ENCODE measurements around the gene MPRIP.

DNA sequence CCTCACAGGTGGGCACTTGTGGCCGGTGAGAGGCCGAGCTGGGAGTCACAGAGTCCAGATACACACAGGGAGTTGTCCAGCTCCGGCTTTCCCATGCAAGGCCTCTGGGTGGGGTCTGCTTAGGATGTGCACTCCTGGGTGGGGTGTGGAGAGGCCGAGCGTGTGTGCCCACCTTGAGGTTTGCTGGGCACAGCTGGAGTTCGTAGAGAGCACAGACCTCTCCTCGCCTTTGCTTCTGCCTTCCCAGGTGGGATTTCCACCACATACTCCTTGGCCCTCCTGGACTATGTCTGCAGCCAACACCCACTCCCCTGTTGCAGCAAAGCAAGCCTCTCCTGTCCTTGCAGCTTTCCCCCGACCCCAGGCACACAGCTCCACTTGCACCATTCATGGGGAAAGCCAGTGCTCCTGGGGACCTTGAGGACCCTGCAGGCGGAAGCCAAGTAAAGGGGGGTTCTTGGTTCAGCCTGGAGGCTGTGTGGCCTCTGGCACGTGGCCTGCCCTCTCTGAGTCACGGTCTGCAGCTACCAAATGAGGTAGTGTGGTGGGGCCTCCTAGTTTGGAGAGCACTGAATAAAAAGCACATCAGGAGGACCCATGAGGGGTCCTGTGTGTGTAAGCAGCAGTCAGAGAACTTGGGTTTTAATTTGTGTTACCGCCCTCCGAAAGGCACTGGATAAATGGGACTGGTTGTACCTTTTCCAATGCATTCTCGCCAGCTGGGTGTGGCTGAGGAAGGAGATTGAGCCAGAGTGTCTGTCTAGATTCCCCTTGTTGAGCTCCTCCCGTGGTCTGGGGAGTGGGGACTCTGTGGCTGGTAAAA, 31.5 kb downstream of the MPRIP start:
- TF ChIP-seq, protein P1, sequence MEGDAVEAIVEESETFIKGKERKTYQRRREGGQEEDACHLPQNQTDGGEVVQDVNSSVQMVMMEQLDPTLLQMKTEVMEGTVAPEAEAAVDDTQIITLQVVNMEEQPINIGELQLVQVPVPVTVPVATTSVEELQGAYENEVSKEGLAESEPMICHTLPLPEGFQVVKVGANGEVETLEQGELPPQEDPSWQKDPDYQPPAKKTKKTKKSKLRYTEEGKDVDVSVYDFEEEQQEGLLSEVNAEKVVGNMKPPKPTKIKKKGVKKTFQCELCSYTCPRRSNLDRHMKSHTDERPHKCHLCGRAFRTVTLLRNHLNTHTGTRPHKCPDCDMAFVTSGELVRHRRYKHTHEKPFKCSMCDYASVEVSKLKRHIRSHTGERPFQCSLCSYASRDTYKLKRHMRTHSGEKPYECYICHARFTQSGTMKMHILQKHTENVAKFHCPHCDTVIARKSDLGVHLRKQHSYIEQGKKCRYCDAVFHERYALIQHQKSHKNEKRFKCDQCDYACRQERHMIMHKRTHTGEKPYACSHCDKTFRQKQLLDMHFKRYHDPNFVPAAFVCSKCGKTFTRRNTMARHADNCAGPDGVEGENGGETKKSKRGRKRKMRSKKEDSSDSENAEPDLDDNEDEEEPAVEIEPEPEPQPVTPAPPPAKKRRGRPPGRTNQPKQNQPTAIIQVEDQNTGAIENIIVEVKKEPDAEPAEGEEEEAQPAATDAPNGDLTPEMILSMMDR (IDR thresholded peaks at IDR 0.05): no peak
- TF ChIP-seq POLR2A (IDR thresholded peaks at IDR 0.05) (no peak), EP300 (IDR thresholded peaks at IDR 0.05) (no peak)
